Measurements from ENCODE around the gene SCD. TPM values are rescaled to one million over a fixed set of nuclear protein-coding genes. Genes with fewer than 3 reads are reported as not detected.

The SCD gene
- total and polyA plus RNA-seq, 9 of the 15 experiments (the other 6 are each of a cell fraction or from before 2014, with no cell fraction given): 114 to 486 (median 188) TPM

- Histone ChIP-seq H3K9ac (ENCODE audit: insufficient read depth in 1 of 2, low read depth in 2 of 2, low read length in 2 of 2) (peak overlapping the region; percentile 84 to 97), H3K27ac (ENCODE audit: extremely low read depth, low read depth, low read length) (peak overlapping the region; percentile 82), H3K27me3 (ENCODE audit: control insufficient read depth in 2 of 2, insufficient read depth in 2 of 2, low read length in 2 of 2) (no peaks in the 10 kb centered on the region), H3K79me2 (ENCODE audit: control insufficient read depth, insufficient read depth, low read length) (peaks cover 74% of the 10 kb centered on the region), H3K36me3 (ENCODE audit: control insufficient read depth, insufficient read depth, low read length) (peaks cover 52% of the 10 kb centered on the region), H4K20me1 (replicated peaks; ENCODE audit: control insufficient read depth, insufficient read depth, low read length) (peaks cover 37% of the 10 kb centered on the region), H3K4me3 (peak overlapping the region; percentile 93), H2AFZ (ENCODE audit: low read depth, low read length) (no peak overlapping the region), H3K4me2 (ENCODE audit: insufficient read depth, low read length) (peak overlapping the region; percentile 87), H3K9me3 (replicated peaks; ENCODE audit: control insufficient read depth, insufficient read depth, low read depth, low read length) (no peaks in the 10 kb centered on the region), H3K4me1 (replicated peaks in 1 of 2; ENCODE audit: control insufficient read depth in 2 of 2, insufficient read depth in 2 of 2, low read length in 2 of 2) (peaks cover 23 to 38% of the 10 kb centered on the region in 2 experiments; a peak in 4 of 5 replicates), H3K9me1 (ENCODE audit: control insufficient read depth, insufficient read depth, low read length) (no peaks in the 10 kb centered on the region)
- TSS peak; percentile 40 for BruUV-seq (replicated peaks)
- intact Hi-C loops (cut with micrococcal nuclease) (loop anchor here (1.0 to 10.0 kb wide), 2 partner anchors 26 to 527 kb away; no protein-coding TSS in a partner anchor), in situ Hi-C loops (cut with MboI) (loop anchor here (25.0 kb wide), 1 partner anchor 540 kb away; no protein-coding TSS in a partner anchor)
- 1% methylated on average over 28 of the region's 32 CpGs for WGBS (ENCODE audit: insufficient coverage, low coverage, missing lambda C conversion rate)
- DNase-seq (ENCODE audit: extremely low read depth in 1 of 4, low spot score in 3 of 4): peak in 3 of 4 experiments; percentile 39 to 48 (median 40)
- ATAC-seq: peak; percentile 15; the same call in 2 of the 3 replicates
- no peak for FAIRE-seq
- ChIA-PET CTCF (ENCODE audit: low intra/inter-chr PET ratio) (no interaction called here), POLR2A (interaction anchor here (0.6 to 4.2 kb wide), 6 partner anchors 11 to 216 kb away, joined by 3 to 19 read pairs (median 8); no protein-coding TSS in a partner anchor)
- TF ChIP-seq MAX (CRISPR knock-in tag; IDR thresholded peaks at IDR 0.05): no peak
- TF ChIP-seq ZNF785 (CRISPR knock-in tag; IDR thresholded peaks at IDR 0.05): no peak
- no peak for TF ChIP-seq CREB5 (CRISPR knock-in tag; IDR thresholded peaks at IDR 0.05)
- 0 out of 2 replicates have a peak, but pooled peaks have one; percentile 47 for TF ChIP-seq MXI1 (IDR thresholded peaks at IDR 0.05; ENCODE audit: low read depth, low read length)
- TF ChIP-seq HDAC1 (IDR thresholded peaks at IDR 0.05): peak in 1 of 2 experiments; percentile 70; a peak in 2 of 4 replicates
- peak; percentile 41; the same call in 1 of the 2 replicates for TF ChIP-seq ZNF407 (IDR thresholded peaks at IDR 0.05; ENCODE audit: low read depth)
- TF ChIP-seq SAP30 (IDR thresholded peaks at IDR 0.05; ENCODE audit: borderline replicate concordance, insufficient read depth, low read depth, low read length, poor library complexity, severe bottlenecking): peak; percentile 4
- peak; percentile 89 for TF ChIP-seq CHD1 (IDR thresholded peaks at IDR 0.05; ENCODE audit: low read length)
Measured at GRCh38 chr10:100347568-100348195, 649 bp downstream of the SCD start.
